Fibroblast of peridontal ligament (primary cell): ENCODE measurements around the gene ASMTL.
"Not testable (repeated sequence)": the region's sequence is repeated elsewhere in the genome, so short reads cannot be mapped to it uniquely, and the experiment has no call there.

Experiments used
- DNase-seq: peaks from one replicate; pipeline ENCODE4 v3.0.0-alpha.2; 2010; ENCODE audit errors: extremely low read depth

ASMTL gene

DNA sequence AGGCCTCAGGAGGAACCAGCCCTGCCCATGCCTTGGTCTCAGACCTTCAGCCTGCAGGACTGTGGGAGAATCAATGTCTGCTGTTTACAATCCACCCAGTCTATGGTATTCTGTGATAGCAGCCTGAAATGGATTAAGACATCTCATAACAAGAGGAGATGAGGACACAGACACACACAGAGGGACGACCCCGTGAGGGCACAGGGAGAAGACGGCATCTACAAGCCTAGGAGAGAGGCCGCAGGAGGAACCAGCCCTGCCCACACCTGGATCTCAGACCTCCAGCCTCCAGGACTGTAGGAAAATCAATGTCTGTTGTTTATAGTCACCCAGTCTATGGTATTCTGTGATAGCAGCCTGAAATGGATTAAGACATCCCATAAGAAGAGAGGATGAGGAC, 64.1 kb downstream of the ASMTL start:
- DNase-seq = no peak

DNA sequence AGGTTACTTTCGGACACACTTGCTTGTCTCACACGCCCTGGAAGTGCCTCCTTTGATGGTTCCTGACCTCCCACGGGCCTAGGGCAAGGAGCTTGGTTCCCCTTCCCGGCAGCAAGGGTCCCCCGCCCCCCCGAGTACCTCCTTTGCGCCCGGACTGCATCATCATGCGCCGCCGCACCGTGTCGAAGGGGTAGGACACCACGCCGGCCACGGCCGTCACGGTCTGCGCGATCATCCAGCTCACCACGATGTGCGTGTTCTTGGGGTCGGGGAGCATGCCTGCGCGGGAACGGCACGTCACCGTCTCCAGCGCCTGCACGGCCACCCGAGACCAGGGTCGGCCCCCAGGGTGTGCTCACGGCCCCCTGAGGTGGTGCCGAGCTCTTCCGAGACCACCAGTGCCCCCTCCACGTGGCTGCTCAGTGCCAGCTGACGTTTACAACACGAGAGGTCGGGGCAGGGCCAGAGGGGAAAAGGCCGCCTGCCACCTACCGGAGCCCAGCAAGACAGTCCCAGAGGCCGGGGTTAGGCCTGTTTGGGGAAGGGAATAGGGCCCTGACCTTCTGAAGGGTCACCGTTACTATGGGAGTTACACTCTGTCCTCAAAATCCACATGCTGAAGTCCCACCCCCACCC, 65.5 kb downstream of the ASMTL start:
- DNase-seq = no peak

DNA sequence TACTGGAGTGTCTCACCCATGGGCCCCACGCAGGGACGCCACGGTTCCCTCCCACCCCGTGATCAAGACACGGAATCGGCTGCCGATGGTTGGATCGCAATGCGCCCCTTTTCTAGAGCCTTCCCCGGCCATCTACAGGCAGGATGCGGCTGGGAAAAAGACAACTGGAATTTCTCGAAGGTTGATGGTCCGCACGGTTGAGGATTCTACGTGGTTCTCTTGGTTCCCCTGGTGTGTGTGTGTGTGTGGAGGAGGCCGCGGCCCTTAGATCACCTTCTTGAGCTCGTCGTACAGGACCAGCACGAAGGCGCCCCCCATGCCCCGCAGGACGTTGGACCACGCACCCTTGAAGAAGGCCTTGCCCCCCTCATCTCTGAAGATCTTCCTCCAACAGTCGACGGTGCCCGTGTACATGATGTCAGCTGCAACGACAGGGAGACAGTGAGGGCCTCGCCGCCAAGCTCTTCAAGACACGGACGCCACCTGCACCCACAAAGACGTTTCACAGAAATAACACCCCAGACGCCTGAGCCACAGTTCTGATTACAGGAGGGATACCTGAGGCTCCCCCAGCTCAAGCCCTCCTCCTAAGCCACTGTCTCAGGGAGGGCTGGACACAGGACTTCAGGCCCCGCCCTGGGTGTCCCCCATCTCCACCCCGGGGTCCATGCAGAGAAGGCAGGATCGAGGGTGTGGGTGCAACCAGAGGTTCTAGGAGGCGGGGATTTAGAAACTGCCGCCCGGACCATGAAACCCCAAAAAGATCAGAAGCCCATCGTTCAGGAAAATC, 66.2 kb downstream of the ASMTL start:
- no peak for DNase-seq

DNA sequence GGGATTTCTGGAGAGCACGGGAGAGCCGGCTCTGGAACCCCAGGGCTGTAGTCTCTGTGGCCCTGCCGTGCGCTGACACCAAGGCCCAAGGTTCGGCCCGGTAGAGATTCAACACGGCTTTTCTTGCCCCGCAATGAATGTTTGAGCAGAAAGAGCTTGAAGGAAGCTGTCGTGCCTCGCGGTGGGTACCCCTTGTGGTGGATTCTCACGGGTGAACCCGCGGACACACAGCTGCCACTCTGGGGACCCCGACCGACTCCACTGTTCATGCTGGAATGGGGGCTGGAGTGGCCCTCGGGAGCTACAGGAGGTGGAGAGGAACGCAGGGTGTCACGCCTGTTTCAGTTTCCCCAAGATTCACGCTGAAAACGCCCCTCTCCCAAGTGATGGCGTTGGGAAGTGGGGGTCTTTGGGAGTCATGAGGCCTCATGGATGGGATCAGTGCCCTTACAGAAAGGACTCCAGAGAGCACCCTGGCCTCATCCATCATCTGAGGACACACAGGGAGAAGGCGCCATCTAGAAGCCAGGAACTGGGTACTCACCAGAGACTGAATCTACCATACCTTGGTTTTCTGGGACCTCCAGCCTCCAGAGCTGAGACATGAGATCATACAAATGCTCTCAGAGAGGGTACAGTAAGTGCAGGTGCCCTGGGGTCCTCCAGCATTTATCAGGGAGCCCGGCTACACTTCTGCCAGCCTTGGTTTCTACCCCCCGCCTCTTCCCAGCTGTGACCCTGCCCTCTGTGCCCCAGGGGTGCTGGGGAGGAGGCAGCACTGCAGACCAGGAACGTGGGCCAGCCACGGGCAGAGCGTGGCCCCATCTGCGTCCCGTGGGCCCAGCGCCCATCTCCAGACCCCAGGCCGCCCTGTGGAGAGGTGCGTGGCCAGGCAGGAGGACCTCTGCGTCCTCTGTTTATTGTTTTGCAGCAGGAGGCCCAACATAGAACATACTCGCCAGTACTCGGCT, 67.2 kb downstream of the ASMTL start:
- no peak for DNase-seq

DNA sequence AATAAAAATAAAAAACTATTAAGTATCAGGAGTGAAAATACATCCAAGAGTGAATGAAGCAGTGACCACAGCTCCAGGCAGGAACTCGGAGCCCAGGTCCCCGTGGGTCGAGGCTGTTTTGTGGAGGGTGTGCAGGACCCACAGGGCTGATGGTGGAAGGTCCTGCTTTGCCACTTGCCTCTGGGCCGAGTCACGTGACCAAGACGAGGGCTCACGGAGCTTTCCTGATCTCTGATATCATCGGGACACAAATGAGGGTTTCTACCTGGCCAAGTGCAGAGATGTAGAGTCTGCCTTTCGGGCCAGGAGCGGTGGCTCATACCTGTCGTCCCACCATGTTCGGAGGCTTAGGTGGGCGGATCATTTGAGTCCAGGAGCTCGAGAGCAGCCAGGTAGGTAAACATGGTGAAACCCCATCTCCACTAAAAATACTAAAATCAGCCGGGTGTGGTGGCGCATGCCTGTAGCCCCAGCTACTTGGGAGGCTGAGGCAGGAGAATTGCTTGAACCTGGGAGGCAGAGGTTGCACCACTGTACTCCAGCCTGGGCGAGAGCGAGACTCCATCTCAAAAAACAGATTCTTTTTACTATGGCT, 68.0 kb downstream of the ASMTL start:
- DNase-seq = no peak

DNA sequence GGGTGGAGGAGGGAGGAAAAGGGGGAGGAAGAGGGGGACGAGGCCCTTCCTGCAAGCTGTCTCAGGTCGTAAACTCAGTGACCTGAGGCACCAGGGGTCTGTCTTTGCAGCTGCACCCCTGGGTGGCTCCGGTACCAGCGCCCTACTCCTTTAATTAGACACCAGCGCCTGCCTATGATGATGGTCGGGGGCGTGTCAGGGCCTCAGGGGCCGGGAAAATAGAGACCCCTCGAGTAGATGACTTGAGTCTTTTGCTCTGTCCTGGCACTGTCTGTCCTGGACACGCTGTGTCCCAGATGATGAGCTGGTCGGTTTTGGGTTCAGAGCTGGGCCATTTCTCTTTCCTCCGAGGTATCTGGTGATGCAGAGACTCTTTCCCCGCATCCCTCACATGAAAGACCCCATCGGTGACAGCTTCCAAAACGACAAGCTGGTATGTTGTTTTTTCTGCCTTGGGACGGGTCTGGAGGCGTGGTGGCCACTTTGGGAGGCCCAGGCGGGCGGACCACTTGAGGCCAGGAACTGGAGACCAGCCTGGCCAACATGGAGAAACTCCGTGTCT, 72.0 kb downstream of the ASMTL start:
- DNase-seq = no peak

DNA sequence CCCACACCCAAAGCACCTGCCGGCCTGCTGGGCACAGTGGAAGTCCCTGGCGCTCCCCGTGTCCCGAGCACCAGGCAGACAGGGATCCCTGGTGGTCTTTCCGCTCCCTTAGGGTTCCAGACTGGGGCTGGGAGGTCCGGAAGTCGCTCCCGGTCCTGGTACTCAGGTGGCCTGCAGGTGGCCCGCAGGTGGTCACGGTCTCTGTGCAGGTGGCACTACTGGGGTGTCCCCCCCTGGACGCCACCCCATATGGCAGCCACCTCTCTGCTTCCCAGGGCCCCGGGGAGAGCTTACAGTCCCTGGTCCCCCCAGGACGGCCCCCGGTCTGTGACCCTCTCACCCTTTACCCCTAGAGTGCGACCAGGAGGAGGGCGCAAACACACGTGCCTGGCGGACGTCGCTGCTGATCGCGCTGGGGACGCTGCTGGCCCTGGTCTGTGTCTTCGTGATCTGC, 74.4 kb downstream of the ASMTL start:
- no peak for DNase-seq

DNA sequence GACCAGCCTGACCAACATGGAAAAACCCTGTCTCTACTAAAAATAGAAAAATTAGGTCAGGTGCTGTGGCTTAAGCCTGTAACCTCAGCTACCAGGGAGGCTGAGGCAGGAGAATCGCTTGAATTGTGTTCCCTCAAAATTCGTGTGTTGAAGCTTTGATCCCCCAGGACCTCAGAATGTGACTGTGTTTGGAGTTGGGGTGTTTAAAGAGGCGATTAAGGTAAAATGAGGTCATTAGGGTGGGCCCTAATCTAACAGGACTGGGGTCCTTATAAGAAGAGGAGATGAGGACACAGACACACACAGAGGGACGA, 84.4 kb downstream of the ASMTL start:
- DNase-seq = no peak

DNA sequence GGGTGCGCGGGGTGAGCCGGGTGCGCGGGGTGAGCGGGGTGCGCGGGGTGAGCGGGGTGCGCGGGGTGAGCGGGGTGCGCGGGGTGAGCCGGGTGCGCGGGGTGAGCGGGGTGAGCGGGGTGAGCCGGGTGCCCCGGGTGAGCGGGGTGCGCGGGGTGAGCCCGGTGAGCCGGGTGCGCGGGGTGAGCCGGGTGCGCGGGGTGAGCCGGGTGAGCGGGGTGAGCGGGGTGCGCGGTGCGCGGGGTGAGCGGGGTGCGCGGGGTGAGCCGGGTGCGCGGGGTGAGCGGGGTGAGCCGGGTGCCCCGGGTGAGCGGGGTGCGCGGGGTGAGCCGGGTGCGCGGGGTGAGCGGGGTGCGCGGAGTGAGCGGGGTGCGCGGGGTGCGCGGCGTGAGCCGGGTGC, 86.3 kb downstream of the ASMTL start:
- not testable (repeated sequence) for DNase-seq

DNA sequence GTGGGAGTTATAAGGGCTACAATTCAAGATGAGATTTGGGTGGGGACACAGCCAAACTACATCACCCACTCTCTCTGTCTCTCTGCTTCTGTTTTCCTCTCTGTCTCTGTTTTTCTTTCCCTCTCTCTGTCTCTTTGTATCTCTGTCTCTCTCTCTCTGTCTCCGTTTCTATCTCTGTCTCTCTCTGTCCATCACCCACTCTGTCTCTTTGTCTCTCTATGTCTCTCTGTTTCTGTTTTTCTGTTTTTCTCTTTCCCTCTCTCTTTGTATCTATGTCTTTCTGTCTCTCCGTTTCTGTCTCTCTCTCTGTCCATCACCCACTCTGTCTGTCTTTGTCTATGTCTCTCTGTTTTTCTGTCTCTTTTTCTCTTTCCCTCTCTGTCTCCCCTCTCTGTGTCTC, 90.8 kb downstream of the ASMTL start:
- DNase-seq = no peak

DNA sequence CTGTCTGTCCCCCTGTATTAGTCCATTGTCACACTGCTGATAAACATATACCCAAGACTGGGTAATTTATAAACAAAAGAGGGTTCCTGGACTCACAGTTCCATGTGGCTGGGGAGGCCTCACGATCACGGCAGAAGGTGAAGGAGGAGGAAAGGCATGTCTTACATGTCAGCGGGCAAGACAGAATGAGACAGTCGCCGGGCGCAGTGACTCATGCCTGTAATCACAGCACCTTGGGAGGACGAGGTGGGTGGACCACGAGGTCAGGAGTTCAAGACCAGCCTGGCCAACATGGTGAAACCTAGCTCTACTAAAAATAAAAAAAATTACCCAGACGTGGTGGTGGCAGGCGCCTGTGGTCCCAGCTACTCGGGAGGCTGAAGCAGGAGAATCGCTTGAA, 91.4 kb downstream of the ASMTL start:
- DNase-seq = no peak

DNA sequence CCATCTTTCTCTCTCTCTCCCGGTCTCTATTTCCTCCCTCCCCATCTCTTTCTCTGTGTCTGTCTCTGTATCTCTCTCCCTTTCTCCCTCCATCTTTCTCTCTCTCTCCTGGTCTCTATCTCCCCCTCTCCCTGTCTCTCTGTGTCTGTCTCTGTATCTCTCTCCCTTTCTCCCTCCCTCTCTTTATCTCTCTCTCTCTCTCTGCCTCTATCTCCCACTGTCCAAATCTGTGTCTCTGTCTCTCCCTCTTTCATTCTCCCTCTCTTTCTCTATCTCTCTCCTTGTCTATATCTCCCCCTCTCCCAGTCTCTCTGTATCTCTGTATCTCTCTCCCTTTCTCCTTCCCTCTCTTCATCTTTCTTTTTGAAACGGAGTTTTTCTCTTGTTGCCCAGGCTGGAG, 92.5 kb downstream of the ASMTL start:
- DNase-seq = no peak

DNA sequence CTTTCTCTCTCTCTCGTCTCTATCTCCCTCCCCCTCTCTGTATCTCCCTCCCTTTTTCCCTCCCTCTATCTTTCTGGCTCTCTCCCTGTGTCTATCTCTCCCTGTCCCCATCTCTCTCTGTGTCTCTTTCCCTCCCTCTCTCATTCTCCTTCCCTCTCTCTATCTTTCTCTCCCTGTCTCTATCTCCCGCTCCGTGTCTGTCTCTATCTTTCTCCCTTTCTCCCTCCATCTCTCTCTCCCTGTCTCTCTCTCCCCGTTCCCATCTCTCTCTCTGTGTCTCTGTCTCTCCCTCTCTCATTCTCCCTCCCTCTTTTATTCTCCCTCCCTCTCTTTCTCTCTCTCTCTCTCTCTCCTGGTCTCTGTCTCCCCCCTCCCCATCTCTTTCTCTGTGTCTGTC, 93.2 kb downstream of the ASMTL start:
- no peak for DNase-seq

DNA sequence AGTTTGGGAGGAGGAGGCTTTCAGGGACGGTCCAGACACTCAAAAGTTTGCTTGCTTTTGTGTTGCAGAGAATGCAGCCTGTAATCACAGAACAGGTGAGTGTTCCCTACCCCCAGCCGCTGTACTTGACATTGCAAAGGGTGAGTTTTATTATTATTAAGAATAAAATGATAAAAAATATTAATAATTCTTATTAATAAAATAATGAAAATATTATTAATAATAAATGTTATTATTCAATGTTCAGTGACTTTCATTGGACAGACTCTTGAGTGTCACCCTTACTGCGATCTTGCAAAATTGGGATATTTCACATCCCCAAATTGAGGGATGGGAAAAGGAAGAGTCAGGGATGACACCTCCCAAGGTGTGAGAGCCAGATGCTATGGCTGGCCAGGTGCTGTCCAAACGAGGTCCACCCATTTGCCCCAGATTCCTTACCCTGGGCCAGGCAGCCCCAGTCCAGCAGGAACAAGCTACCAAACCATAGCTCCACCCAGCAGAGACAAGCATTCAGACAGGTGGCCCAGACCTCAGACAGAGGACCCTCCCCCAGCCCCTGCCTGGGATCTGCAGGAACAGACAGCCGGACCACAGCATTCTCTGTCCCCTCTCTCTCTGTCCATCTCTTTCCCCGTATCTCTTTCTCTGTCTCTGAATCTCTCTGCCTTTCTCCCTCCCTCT, 93.8 kb downstream of the ASMTL start:
- DNase-seq = no peak

DNA sequence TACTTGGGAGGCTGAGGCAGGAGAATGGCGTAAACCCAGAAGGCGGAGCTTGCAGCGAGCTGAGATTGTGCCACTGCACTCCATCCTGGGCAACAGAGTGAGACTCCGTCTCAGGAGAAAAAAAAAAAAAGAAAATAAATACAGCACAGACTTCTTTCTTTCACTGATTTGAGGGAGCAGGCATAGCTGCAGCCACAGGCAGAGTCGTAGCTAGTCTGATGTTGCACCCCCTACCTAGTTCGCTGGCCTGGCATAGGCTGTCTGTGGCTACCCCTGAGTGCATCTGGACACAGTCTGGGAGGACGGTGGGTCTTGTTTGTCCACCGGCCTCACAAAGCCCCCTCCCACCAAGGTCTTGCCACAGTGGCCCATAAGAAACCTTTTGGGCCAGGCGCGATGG, 94.7 kb downstream of the ASMTL start:
- no peak for DNase-seq

DNA sequence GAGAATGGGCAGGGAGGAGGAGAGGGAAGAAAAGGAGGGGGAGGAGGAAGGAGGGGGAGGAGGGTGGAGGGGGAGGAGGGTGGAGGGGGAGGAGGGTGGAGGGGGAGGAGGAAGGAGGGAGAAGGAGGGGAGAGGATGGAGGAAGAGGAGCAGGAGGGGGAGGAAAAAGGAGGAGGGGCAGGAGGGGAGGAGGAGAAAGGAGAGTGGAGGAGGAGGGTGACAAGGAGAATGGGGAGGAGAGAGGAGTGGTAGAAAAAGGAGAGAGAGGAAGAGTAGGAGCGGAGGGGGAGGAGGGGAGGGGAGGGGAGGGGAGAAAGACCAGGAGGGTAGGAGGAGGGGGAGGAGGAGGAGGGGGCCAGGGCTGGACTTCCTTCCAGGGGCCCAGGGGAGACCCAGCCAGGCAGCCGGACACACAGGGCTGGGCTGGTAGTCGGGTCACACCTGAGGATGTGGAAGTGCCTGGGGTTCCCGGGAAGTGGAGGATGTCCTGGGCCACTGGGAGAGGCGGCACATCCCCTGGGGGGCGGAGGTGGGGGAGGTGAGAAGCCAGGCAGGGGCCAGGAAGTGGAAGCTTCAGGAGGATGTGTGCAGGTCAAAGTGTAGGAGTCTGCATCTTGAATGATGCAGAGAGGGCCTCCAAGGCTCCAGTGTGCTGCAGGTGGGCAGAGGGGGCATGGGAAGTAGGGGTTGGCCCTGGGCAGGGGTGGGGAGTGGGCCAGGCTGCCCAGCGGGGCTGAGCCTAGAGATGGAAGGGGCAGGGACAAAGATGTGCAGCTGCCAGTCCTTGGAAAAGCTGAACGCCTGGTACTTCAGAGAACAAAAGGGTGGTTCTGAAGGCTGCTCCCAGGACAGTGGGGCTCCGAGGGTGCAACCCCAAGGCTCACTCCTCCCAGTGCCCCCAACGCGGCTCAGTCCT, 97.3 kb downstream of the ASMTL start:
- no peak for DNase-seq

DNA sequence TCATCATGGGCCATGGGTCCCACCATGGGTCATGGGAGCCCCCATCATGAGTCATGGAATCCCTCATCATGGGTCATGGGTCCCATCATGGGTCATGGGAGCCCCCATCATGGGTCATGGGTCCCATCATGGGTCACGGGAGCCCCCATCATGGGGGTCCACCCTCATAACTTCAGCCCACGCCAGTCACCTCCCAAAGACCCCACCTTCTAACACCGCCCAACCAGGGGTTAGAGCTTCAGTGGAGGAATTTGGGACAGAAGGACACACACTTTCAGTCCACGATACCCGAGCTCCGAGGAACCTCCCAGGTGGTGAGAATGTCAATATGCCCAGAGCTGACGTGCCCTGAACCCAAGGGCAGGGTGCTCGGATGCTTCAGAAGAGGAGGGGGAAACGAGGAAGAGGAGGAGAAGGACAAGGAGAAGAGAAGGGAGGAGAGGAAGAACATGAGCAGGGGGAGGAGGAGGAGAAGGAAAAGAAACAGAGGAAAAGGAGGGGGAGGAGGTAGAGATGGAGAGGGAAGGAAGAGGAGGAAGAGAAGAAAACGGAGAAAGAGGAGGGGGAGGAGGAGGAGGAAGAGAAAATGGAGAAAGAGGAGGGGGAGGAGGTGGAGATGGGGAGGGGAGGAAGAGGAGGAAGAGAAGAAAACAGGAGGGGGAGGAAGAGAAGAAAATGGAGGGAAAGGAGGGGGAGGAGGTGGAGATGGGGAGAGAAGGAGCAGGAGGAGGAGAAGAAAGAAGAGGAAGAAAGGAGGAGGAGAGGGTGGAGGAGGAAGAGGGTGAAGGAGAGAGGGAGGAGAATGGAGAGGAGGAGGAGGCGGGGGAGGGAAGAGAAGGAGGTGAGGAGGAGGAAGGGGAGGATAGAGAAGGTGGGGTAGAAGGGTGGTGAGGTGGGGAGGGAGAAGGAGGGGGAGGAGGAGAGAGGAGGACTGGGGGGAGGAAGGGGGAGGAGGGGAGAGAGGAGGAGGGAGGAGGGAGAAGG, 98.4 kb downstream of the ASMTL start:
- DNase-seq = no peak
